HepG2 (cell line): ENCODE data around the gene PSKH1. TPM values are rescaled to one million over a fixed set of nuclear protein-coding genes. Genes with fewer than 3 reads are reported as not detected.

Experiments used
- EEA1 ChIP-seq: sonication (generic); formaldehyde crosslinking; IDR thresholded peaks from 2 replicates; pipeline ENCODE4 v1.5.1; 2020; ENCODE audit warnings: mild to moderate bottlenecking, missing genetic modification reagents, borderline replicate concordance
- HMGA1 ChIP-seq: sonication (generic); formaldehyde crosslinking; conservative IDR thresholded peaks from 2 replicates; pipeline ENCODE4 v1.4.0; 2020; ENCODE audit warnings: missing genetic modification reagents
- HOXD1 ChIP-seq: sonication (generic); formaldehyde crosslinking; IDR thresholded peaks from 2 replicates; pipeline ENCODE4 v1.5.0; 2020; ENCODE audit warnings: missing genetic modification reagents
- KAT8 ChIP-seq: IDR thresholded peaks from 2 replicates; pipeline ENCODE4 v1.6.1; 2016; ENCODE audit warnings: missing genetic modification reagents, missing compliant biosample characterization
- RCOR2 ChIP-seq: IDR thresholded peaks from 2 replicates; pipeline ENCODE4 v1.6.1; 2016; ENCODE audit warnings: missing biosample characterization, missing genetic modification reagents
- SOX5 ChIP-seq: IDR thresholded peaks from 2 replicates; pipeline ENCODE4 v1.6.1; 2016; ENCODE audit warnings: borderline replicate concordance
- TRIM24 ChIP-seq: sonication (generic); formaldehyde crosslinking; IDR thresholded peaks from 2 replicates; pipeline ENCODE4 v1.8.0; 2022; ENCODE audit warnings: mild to moderate bottlenecking, missing genetic modification reagents
- ZBTB7B ChIP-seq: sonication (generic); formaldehyde crosslinking; IDR thresholded peaks from 2 replicates; pipeline ENCODE4 v1.4.0; 2020; ENCODE audit warnings: missing genetic modification reagents
- ZMAT3 ChIP-seq: sonication (generic); formaldehyde crosslinking; conservative IDR thresholded peaks from 2 replicates; pipeline ENCODE4 v1.7.0; 2021; ENCODE audit warnings: missing genetic modification reagents
- polyA plus RNA-seq, 8 experiments: library from polyadenylated mRNA; depleted of rRNA in 3 of 8; stranded (reverse) in 7 of 8; unstranded in 1 of 8; fragments of >200 nt; fragmentation: Illumina TruSeq in 4 of 8; extraction: Trizol in 4 of 8; gene quantifications; 2 replicates each; pipeline versions ENCODE4 v1.2.1 to v1.2.3, GENCODE V29; 2011 to 2016; ENCODE audit warnings: low read depth in 4 of 8, missing spikeins in 1 of 8, mixed read lengths in 1 of 8; ENCODE audit not compliant: insufficient read depth in 1 of 8
- total RNA-seq, 5 experiments: library from RNA; depleted of rRNA; stranded (reverse); fragments of >200 nt; fragmentation: Illumina TruSeq; extraction: Trizol; gene quantifications; 2 replicates each; pipeline ENCODE4 v1.2.3, GENCODE V29; 2016; ENCODE audit warnings: low read depth in 1 of 5
- TF ChIP-seq, protein P1 (sequence below): sonication (generic); formaldehyde crosslinking; IDR thresholded peaks from 2 replicates; pipeline ENCODE4 v1.4.0; 2020; ENCODE audit warnings: missing genetic modification reagents, mild to moderate bottlenecking, borderline replicate concordance
- TF ChIP-seq, protein P2 (sequence below), 2 experiments: fragments of 450-650 bp in 1 of 2; sonication (generic) in 1 of 2; formaldehyde crosslinking in 1 of 2; IDR thresholded peaks; 2 replicates each; pipeline versions ENCODE4 v1.6.1 to v1.8.0; 2016 to 2022; ENCODE audit warnings: antibody characterized with exemption in 1 of 2, mild to moderate bottlenecking in 1 of 2, missing genetic modification reagents in 1 of 2
- TF ChIP-seq, protein P3 (sequence below): IDR thresholded peaks from 2 replicates; pipeline ENCODE4 v1.4.0; 2020; ENCODE audit warnings: mild to moderate bottlenecking, missing genetic modification reagents

Gene PSKH1
- total and polyA plus RNA-seq, 2 of the 13 experiments (the other 11 are each of a cell fraction or from before 2014, with no cell fraction given): 8.4 to 19.1 TPM

DNA sequence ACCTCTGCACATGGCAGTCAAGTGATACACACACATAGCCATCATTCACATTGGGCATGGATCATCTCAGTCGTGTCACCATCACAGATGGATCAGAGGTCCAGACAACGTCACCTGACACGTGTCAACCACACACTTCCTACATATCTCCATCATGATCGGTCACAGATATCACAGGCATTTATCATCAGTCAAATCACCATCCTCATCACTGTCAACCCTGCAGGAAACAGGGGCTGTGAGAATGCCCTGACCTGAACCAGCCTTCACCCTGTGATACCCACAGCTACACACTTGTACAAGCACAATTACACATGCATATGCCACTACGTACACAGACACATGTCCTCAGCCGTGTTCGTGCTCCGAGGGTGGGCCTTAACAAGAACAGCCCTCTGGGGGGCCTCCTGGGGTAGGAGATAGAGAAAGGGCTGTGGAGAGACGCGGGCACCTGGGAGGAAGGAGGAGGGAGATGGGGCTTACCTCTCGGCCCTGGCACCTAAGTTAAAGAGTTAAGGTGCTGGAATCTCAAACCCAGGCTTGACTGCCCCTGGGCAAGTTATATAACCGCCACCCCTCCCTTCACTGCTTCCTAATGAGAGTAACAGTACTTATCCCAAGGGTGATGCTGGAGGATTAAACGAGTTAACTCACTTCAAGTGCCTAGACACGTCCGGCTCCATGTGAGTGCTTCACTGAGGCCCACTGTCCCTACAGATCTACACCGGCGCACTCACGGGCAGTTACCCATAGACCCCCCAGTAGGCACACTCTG lies 74.3 kb downstream of the PSKH1 start (continued):
- TF ChIP-seq, protein P1, sequence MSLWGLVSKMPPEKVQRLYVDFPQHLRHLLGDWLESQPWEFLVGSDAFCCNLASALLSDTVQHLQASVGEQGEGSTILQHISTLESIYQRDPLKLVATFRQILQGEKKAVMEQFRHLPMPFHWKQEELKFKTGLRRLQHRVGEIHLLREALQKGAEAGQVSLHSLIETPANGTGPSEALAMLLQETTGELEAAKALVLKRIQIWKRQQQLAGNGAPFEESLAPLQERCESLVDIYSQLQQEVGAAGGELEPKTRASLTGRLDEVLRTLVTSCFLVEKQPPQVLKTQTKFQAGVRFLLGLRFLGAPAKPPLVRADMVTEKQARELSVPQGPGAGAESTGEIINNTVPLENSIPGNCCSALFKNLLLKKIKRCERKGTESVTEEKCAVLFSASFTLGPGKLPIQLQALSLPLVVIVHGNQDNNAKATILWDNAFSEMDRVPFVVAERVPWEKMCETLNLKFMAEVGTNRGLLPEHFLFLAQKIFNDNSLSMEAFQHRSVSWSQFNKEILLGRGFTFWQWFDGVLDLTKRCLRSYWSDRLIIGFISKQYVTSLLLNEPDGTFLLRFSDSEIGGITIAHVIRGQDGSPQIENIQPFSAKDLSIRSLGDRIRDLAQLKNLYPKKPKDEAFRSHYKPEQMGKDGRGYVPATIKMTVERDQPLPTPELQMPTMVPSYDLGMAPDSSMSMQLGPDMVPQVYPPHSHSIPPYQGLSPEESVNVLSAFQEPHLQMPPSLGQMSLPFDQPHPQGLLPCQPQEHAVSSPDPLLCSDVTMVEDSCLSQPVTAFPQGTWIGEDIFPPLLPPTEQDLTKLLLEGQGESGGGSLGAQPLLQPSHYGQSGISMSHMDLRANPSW (CRISPR knock-in tag): no peak
- TF ChIP-seq, protein P2, sequence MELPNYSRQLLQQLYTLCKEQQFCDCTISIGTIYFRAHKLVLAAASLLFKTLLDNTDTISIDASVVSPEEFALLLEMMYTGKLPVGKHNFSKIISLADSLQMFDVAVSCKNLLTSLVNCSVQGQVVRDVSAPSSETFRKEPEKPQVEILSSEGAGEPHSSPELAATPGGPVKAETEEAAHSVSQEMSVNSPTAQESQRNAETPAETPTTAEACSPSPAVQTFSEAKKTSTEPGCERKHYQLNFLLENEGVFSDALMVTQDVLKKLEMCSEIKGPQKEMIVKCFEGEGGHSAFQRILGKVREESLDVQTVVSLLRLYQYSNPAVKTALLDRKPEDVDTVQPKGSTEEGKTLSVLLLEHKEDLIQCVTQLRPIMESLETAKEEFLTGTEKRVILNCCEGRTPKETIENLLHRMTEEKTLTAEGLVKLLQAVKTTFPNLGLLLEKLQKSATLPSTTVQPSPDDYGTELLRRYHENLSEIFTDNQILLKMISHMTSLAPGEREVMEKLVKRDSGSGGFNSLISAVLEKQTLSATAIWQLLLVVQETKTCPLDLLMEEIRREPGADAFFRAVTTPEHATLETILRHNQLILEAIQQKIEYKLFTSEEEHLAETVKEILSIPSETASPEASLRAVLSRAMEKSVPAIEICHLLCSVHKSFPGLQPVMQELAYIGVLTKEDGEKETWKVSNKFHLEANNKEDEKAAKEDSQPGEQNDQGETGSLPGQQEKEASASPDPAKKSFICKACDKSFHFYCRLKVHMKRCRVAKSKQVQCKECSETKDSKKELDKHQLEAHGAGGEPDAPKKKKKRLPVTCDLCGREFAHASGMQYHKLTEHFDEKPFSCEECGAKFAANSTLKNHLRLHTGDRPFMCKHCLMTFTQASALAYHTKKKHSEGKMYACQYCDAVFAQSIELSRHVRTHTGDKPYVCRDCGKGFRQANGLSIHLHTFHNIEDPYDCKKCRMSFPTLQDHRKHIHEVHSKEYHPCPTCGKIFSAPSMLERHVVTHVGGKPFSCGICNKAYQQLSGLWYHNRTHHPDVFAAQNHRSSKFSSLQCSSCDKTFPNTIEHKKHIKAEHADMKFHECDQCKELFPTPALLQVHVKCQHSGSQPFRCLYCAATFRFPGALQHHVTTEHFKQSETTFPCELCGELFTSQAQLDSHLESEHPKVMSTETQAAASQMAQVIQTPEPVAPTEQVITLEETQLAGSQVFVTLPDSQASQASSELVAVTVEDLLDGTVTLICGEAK (IDR thresholded peaks at IDR 0.05): no peak
- TF ChIP-seq, protein P2 (CRISPR knock-in tag; IDR thresholded peaks at IDR 0.05): no peak
- no peak for TF ChIP-seq RCOR2 (CRISPR knock-in tag)
- TF ChIP-seq KAT8 (CRISPR knock-in tag): no peak
- no peak for TF ChIP-seq HOXD1
- TF ChIP-seq SOX5: no peak
- no peak for TF ChIP-seq HMGA1 (CRISPR knock-in tag)
- TF ChIP-seq, protein P3, sequence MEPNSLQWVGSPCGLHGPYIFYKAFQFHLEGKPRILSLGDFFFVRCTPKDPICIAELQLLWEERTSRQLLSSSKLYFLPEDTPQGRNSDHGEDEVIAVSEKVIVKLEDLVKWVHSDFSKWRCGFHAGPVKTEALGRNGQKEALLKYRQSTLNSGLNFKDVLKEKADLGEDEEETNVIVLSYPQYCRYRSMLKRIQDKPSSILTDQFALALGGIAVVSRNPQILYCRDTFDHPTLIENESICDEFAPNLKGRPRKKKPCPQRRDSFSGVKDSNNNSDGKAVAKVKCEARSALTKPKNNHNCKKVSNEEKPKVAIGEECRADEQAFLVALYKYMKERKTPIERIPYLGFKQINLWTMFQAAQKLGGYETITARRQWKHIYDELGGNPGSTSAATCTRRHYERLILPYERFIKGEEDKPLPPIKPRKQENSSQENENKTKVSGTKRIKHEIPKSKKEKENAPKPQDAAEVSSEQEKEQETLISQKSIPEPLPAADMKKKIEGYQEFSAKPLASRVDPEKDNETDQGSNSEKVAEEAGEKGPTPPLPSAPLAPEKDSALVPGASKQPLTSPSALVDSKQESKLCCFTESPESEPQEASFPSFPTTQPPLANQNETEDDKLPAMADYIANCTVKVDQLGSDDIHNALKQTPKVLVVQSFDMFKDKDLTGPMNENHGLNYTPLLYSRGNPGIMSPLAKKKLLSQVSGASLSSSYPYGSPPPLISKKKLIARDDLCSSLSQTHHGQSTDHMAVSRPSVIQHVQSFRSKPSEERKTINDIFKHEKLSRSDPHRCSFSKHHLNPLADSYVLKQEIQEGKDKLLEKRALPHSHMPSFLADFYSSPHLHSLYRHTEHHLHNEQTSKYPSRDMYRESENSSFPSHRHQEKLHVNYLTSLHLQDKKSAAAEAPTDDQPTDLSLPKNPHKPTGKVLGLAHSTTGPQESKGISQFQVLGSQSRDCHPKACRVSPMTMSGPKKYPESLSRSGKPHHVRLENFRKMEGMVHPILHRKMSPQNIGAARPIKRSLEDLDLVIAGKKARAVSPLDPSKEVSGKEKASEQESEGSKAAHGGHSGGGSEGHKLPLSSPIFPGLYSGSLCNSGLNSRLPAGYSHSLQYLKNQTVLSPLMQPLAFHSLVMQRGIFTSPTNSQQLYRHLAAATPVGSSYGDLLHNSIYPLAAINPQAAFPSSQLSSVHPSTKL (CRISPR knock-in tag): no peak
- TF ChIP-seq TRIM24 (CRISPR knock-in tag): no peak
- TF ChIP-seq ZMAT3 (CRISPR knock-in tag): no peak
- TF ChIP-seq ZBTB7B (CRISPR knock-in tag): no peak
- TF ChIP-seq EEA1 (CRISPR knock-in tag): 0 out of 2 replicates have a peak, but pooled peaks have one; percentile 47
